Sigmoid colon (tissue), 7 donors: ENCODE results near the gene PTPRB. TPM values are rescaled to one million over a fixed set of nuclear protein-coding genes. Genes with fewer than 3 reads are reported as not detected.

Experiments
- DNase-seq: peaks from one replicate; pipeline ENCODE4 v3.0.0-alpha.2; 2019
- H3K27ac ChIP-seq, 4 donors: fragments of 200-600 bp; sonication (generic); one replicate each; pipeline ENCODE4 v1.5.1; 2016 to 2019; ENCODE audit warnings: mild to moderate bottlenecking in 1 of 4
- H3K27me3 ChIP-seq, 3 donors: fragments of 200-600 bp; sonication (generic); one replicate each; pipeline ENCODE4 v1.5.1; 2019; ENCODE audit warnings: mild to moderate bottlenecking in 1 of 3
- H3K36me3 ChIP-seq, 4 donors: fragments of 200-600 bp; sonication (generic); one replicate each; pipeline ENCODE4 v1.5.1; 2016 to 2019
- H3K4me1 ChIP-seq, 4 donors: fragments of 200-600 bp; sonication (generic); one replicate each; pipeline ENCODE4 v1.5.1; 2017 to 2019
- H3K4me3 ChIP-seq, 4 donors: fragments of 200-600 bp; sonication (generic); one replicate each; pipeline ENCODE4 v1.5.1; 2017 to 2019; ENCODE audit warnings: mild to moderate bottlenecking in 2 of 4, moderate library complexity in 1 of 4
- H3K9me3 ChIP-seq, 4 donors: fragments of 200-600 bp in 3 of 4; sonication (generic) in 3 of 4; one replicate each; pipeline versions ENCODE4 v1.5.1 to v1.6.1; 2013 to 2019
- CTCF ChIP-seq, 4 experiments: fragments of 450-650 bp in 3 of 4; fragments of 200-600 bp in 1 of 4; IDR thresholded peaks; one replicate each; pipeline ENCODE4 v1.5.1; 2016 to 2019; ENCODE audit warnings: antibody characterized with exemption in 4 of 4, mild to moderate bottlenecking in 3 of 4, moderate library complexity in 2 of 4
- EP300 ChIP-seq, 4 donors: sonication (generic); formaldehyde crosslinking; IDR thresholded peaks; one replicate each; pipeline ENCODE4 v1.6.1; 2017; ENCODE audit warnings: antibody characterized with exemption in 4 of 4
- POLR2A ChIP-seq, 2 donors: fragments of 450-650 bp; IDR thresholded peaks; one replicate each; pipeline ENCODE4 v1.6.1; 2016; ENCODE audit warnings: antibody characterized with exemption in 2 of 2, mild to moderate bottlenecking in 2 of 2, moderate library complexity in 2 of 2
- POLR2AphosphoS5 ChIP-seq, 4 donors: sonication (generic); formaldehyde crosslinking; IDR thresholded peaks; one replicate each; pipeline ENCODE4 v1.6.1; 2017; ENCODE audit warnings: antibody characterized with exemption in 4 of 4
- WGBS, 2 donors: extraction: QIAGEN DNeasy Blood & Tissue Kit; methylation state at CpG; one replicate each; pipeline ENCODE4 v1.1.7; 2013; 5-methylcytosine and 5-hydroxymethylcytosine counted together
- intact Hi-C: fragments of 100-400 bp; cut with DNase I; formaldehyde crosslinking; loops from one replicate; pipeline ENCODE4 v1.15.1; 2023
- polyA plus RNA-seq, 3 donors: library from polyadenylated mRNA; stranded (reverse); fragments of 200-250 nt; gene quantifications; one replicate each; pipeline ENCODE4 v1.2.3, GENCODE V29; 2013
- total RNA-seq, 4 donors: library from RNA; depleted of rRNA; stranded (reverse); fragments of >200 nt; gene quantifications; one replicate each; pipeline ENCODE4 v1.1.0, GENCODE V29; 2016
- donor health status: healthy with polysubstance abuse.
- donor health status: Bipolar disorder and iron deficiency.
- donor health status: healthy.

The PTPRB gene
- total and polyA plus RNA-seq, 7 donors = 1.6 to 31.9 (median 15.8) TPM

- Histone ChIP-seq H3K27ac (no peak overlapping the region), H3K4me3 (no peak overlapping the region), H3K9me3 (no peaks in the 10 kb centered on the region), H3K27me3 (no peaks in the 10 kb centered on the region), H3K4me1 (no peaks in the 10 kb centered on the region), H3K36me3 (no peaks in the 10 kb centered on the region)
- no peak for DNase-seq
- intact Hi-C loops = no loop called here
- WGBS, 2 donors = 92% methylated on average over 1 of the region's 1 CpG
- TF ChIP-seq POLR2A (IDR thresholded peaks at IDR 0.05) (no peak), CTCF (IDR thresholded peaks at IDR 0.05) (no peak), POLR2AphosphoS5 (IDR thresholded peaks at IDR 0.05) (no peak), EP300 (IDR thresholded peaks at IDR 0.05) (no peak)
These were observed 26.6 kb upstream of the PTPRB start for GRCh38 chr12:70663838-70664237.

- no peaks in the 10 kb centered on the region for H3K4me1 ChIP-seq
- no peaks in the 10 kb centered on the region for H3K36me3 ChIP-seq
- DNase-seq = no peak
- H3K4me3 ChIP-seq = no peak overlapping the region
- H3K27me3 ChIP-seq = no peaks in the 10 kb centered on the region
- intact Hi-C loops = no loop called here
- H3K9me3 ChIP-seq = no peaks in the 10 kb centered on the region
- TF ChIP-seq POLR2A (IDR thresholded peaks at IDR 0.05) (no peak), POLR2AphosphoS5 (IDR thresholded peaks at IDR 0.05) (no peak), EP300 (IDR thresholded peaks at IDR 0.05) (no peak), CTCF (IDR thresholded peaks at IDR 0.05) (no peak)
- WGBS, 2 donors = 73 to 77% methylated on average over 8 of the region's 8 CpGs
- no peak overlapping the region for H3K27ac ChIP-seq
These were observed 24.4 kb upstream of the PTPRB start for GRCh38 chr12:70661466-70662161.

- WGBS, 2 donors = 80 to 83% methylated on average over 5 of the region's 5 CpGs
These were observed 23.5 kb upstream of the PTPRB start for GRCh38 chr12:70660620-70661219.

GRCh38 chr12:70660002-70660604, 22.9 kb upstream of the PTPRB start:
- H3K27me3 ChIP-seq = no peaks in the 10 kb centered on the region
- DNase-seq = no peak
- H3K36me3 ChIP-seq = no peaks in the 10 kb centered on the region
- H3K4me1 ChIP-seq = no peaks in the 10 kb centered on the region
- WGBS, 2 donors = 95 to 98% methylated on average over 5 of the region's 5 CpGs
- intact Hi-C loops = no loop called here
- no peak overlapping the region for H3K4me3 ChIP-seq
- no peak overlapping the region for H3K27ac ChIP-seq
- no peak for TF ChIP-seq POLR2AphosphoS5 (IDR thresholded peaks at IDR 0.05)
- TF ChIP-seq POLR2A (IDR thresholded peaks at IDR 0.05) = no peak
- no peak for TF ChIP-seq EP300 (IDR thresholded peaks at IDR 0.05)
- no peak for TF ChIP-seq CTCF (IDR thresholded peaks at IDR 0.05)
- H3K9me3 ChIP-seq = no peaks in the 10 kb centered on the region

More at GRCh38 chr12:70660620-70661219, 23.5 kb upstream of the PTPRB start:
- DNase-seq = no peak
- Histone ChIP-seq H3K36me3 (no peaks in the 10 kb centered on the region), H3K4me1 (no peaks in the 10 kb centered on the region), H3K27ac (no peak overlapping the region), H3K9me3 (no peaks in the 10 kb centered on the region), H3K4me3 (no peak overlapping the region), H3K27me3 (no peaks in the 10 kb centered on the region)
- intact Hi-C loops = no loop called here
- TF ChIP-seq POLR2A (IDR thresholded peaks at IDR 0.05) = no peak
- TF ChIP-seq POLR2AphosphoS5 (IDR thresholded peaks at IDR 0.05) = peak in 1 of 4 donors; percentile 54

GRCh38 chr12:70659077-70659606, 21.9 kb upstream of the PTPRB start:
- Histone ChIP-seq H3K36me3 (no peaks in the 10 kb centered on the region), H3K27ac (no peak overlapping the region), H3K27me3 (no peaks in the 10 kb centered on the region), H3K9me3 (no peaks in the 10 kb centered on the region), H3K4me1 (no peaks in the 10 kb centered on the region), H3K4me3 (no peak overlapping the region)
- intact Hi-C loops = no loop called here
- DNase-seq = no peak
- 94 to 95% methylated on average over 6 of the region's 6 CpGs for WGBS, 2 donors
- TF ChIP-seq POLR2AphosphoS5 (IDR thresholded peaks at IDR 0.05) (no peak), POLR2A (IDR thresholded peaks at IDR 0.05) (no peak), CTCF (IDR thresholded peaks at IDR 0.05) (no peak), EP300 (IDR thresholded peaks at IDR 0.05) (no peak)
